GM19467 (cell line): ENCODE data around the gene SDC1.
"Not testable (repeated sequence)": the region's sequence is repeated elsewhere in the genome, so short reads cannot be mapped to it uniquely, and the experiment has no call there.

Experiments used
- ATAC-seq: cut with Tn5 transposase; IDR thresholded peaks from one replicate; pipeline ENCODE4 v1.9.1; 2021; ENCODE audit warnings: mild to moderate bottlenecking, moderate library complexity; ENCODE audit not compliant: unreplicated experiment

The SDC1 gene

GRCh38 chr2:20198796-20199632 lies 25.9 kb downstream of the SDC1 start:
- ATAC-seq, result no peak

DNA sequence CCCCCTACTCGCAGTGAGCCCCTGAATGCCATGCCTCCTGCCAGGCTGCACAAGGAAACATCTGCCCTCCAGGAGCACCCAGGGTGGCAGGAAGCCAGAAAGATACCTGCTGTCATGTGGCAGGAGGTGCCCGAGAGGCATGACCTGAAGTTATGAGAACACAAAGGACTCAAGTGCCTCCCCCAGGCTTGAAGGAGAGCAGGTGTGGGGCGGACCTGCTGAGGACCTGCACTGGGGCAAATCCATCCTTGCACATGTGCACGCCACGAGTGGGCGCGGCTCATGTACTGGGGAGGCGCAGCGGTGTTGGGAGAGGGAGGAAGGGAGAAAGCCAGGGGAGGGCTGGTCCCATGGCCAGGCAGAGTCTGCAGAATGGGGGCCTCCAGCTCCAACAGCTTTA lies 26.9 kb downstream of the SDC1 start:
- ATAC-seq, result no peak

DNA sequence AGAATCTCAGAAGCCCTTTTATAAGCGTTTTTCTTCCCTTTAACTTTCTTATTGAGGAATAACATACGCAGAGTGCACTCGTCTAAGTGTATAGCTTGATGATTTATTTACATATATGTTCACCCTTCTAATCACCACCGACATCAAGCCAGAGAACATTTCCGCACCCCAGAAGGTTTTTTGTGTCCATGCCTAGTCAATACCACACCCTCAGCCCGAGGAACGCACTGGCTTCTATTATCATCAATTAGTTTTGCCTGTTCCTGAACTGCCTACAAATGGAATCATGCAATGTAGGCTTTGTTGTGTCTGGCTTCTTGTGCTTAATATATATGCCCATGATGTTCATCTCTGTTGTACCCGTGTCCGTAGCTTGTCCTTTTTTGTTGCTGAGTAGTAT lies 27.7 kb downstream of the SDC1 start:
- no peak for ATAC-seq

DNA sequence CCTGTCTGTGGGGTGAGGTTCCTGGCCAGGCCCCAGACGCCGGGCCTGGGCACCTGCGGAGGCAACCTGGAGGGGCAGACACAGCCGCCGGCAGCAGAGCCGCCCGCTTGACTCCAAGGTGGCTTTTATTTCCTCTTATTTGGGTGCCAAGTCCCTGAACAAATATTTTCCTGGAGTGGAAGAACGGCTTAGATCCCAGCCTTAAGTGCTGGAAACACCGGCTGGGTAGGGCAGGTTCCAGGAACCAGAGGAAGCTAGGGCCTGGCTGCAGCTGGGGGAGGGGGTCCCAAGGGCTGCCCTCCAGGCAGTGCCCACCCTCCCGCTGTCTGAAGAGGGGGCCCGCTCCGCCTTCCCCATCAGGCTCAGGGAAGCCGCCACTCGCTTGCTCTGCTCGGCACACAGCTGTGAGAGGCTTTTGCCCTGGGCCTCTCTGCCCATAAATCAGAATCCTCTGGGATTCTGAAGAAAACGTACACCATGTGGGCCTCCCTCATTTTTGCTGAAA lies 28.2 kb downstream of the SDC1 start:
- no peak for ATAC-seq

GRCh38 chr2:20196053-20196656 lies 28.8 kb downstream of the SDC1 start:
- no peak for ATAC-seq

DNA sequence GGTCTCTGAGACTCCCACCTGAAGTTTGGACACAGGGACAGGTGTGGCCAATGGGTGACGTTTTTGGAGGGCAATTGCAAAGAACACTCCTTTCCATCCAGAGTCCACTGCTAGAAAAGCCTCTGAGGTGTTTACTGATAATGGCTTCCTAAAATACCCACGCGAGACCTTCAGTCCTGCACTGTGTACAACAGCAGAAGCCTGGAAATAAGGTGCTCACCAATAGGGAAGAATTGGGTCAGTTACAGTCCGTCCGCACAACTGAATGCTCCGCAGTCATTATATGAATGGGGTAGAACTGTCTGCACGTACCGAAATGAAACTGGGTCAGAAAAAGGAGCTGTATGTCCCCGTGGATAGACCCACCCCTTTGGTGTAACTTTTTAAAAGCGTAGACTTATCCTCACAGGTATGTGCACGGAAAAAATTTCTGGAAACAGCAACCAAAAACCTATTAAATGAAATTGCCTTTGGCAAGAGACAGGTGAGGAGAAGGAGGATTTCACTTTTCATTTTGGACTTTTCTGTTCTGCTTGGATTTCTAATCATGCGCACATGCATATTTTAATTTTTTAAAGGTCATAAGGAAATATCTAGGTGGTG lies 29.4 kb downstream of the SDC1 start:
- no peak for ATAC-seq

- ATAC-seq, result not testable (repeated sequence)
These were observed 29.9 kb downstream of the SDC1 start for GRCh38 chr2:20195016-20195411.

- no peak for ATAC-seq
These were observed 30.6 kb downstream of the SDC1 start for GRCh38 chr2:20194097-20195015.

- no peak for ATAC-seq
These were observed 31.7 kb downstream of the SDC1 start for GRCh38 chr2:20193185-20193584.

GRCh38 chr2:20192781-20193180 lies 32.1 kb downstream of the SDC1 start:
- ATAC-seq, result no peak

DNA sequence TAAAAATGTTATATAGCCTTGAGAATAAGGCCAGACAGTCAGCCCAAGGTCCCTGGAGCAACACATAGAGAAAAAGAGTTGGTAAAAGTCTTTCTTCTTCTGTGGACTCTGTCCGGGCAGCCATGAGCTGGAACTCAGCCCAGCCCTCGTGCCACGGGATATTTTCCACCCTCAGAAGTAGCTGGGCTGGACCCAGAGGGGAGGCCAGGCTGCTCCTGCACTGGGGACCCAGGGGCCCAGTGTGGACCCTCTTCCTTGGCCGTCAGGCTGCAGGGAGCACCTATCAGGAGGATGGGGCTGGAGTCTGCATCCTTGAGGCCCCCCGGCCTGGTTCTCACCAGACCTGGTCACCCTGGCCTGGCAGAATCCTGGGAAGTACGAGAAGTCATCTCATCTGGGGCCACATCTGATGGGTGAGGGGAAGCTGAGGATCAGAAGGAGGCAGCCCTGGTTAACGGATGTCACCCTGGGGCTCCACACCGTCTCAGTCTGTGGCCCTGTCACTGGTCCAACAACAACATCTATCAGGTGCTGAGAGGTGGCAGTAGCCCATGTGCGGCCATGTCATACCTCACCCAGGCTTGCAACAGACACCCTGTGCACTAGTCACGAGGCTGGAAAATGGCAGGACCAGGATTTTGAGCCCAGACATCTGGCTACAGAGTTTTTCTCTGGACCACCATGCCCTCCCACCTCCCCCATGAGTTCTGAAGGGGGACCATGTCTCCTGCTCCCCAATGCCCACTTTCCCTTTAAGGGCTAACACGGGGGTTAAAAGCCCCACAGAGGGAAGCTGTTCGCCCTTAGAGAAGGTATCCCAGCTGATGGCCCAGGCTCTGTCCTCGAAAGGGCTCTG lies 33.0 kb downstream of the SDC1 start:
- no peak for ATAC-seq

GRCh38 chr2:20190876-20191713 lies 33.8 kb downstream of the SDC1 start:
- no peak for ATAC-seq

DNA sequence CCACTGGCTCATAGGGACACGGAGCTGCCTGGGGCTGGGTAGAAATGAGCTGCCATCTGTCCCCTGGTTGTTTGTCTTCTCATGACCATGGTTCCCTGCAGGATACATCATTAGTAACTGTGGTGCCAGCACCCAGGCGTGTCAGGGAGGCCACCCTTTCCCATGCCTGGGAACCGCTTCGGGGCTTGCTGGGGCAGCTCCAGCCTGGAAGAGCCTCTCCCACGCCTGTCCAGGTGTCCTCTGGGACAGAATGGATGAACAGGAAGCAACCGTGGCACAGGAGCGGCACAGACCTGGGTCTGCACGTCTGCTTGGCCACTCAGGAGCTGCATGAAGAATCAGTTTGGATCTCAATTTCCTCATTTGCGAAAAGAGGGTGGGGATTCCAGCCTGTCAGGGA lies 34.8 kb downstream of the SDC1 start:
- no peak for ATAC-seq

GRCh38 chr2:20189299-20189931 lies 35.5 kb downstream of the SDC1 start:
- ATAC-seq, result no peak

GRCh38 chr2:20188851-20189250 lies 36.1 kb downstream of the SDC1 start:
- no peak for ATAC-seq

DNA sequence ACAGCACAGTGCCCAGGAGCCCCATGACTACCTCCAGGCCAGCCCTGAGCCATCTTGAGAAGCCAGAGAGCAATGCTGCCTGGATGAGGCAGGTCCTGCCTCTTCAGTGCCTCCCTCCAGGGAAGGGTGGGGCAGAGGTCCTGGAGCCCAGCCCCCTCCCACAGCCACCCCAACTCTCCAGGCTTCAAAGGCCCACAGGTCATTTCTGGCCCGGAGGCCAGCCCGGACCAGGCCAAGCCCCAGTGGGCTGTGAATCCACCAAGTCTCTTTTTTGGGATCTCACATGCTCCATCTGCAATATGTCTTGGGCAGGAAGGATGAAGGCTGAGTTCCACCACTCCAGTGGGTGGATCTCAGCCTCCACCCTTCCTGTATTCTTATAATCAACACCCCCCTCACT lies 36.7 kb downstream of the SDC1 start:
- ATAC-seq, result no peak

DNA sequence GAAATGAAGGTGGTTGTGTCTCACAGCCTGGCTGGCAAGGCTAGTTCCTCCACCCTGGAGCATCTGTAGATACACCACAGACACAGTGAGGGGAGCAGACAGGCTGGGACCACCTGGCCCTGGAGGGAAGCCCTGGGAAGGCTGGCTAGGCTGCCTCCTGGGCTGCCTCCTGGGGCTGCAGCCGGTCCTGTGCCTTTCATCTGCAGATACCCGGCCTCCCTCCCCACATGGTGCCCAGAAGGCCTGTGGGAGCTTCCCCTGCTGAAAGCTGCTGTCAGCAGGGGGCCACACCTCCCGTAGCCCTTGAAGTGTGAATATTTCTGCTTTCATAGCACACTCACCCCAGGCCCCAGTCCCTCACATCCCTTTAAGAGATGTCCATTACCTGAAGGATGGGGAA lies 37.6 kb downstream of the SDC1 start:
- ATAC-seq, result no peak

DNA sequence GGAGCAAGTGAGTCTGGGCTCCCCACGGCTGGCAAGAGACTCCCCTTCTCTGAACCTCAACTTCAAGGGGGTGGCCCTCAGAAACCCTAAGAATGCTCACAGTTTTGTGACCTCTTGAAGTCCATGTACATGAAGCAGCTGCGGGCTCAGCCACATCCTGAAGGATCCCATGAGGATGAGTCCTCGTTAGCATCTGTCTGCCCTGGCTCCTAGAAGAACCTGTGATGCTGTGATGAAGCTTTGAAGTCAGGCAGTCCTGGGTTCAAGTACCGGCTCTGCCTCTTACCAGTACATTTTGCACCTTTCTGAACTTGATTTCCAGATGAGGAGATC lies 38.1 kb downstream of the SDC1 start:
- ATAC-seq, result no peak
